HG03025 (cell line): ENCODE results near the gene MGAT5.
A peak's percentile ranks its signal among the peaks of the same experiment; 100 is the strongest.
"Not testable (repeated sequence)": the region's sequence is repeated elsewhere in the genome, so short reads cannot be mapped to it uniquely, and the experiment has no call there.

Source experiments
- ATAC-seq: cut with Tn5 transposase; IDR thresholded peaks from one replicate; pipeline ENCODE4 v1.9.1; 2021; ENCODE audit warnings: mild to moderate bottlenecking, moderate library complexity; ENCODE audit not compliant: unreplicated experiment, low FRiP score

MGAT5 gene

GRCh38 chr2:134275058-134275862, 21.4 kb downstream of the MGAT5 start:
- peak; percentile 76 for ATAC-seq

GRCh38 chr2:134276381-134277172, 22.7 kb downstream of the MGAT5 start:
- ATAC-seq, result no peak

GRCh38 chr2:134277223-134277622, 23.4 kb downstream of the MGAT5 start:
- ATAC-seq, result no peak

DNA sequence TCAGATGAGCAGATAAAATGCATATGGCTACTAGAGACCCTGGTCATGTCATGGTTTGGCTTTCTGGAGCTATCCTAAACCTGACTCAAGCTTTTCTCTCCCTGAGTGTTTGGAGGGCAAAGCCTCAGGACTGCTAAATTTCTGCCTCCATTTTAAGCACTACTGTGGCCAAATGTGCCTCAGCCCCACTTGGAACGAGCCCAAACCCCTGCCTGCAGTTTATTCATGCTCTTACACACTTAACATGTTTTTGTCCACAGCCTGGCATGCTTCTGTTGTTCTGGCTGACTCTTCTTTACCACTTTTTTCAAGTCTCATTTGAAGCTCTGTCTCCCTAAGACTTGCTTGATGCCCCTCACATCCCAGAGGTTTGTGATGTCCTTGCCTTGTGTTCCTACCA, 24.7 kb downstream of the MGAT5 start:
- no peak for ATAC-seq

- no peak for ATAC-seq
Measured at GRCh38 chr2:134279417-134279816, 25.5 kb downstream of the MGAT5 start.

GRCh38 chr2:134280231-134280630, 26.4 kb downstream of the MGAT5 start:
- no peak for ATAC-seq

GRCh38 chr2:134280726-134281125, 26.9 kb downstream of the MGAT5 start:
- ATAC-seq, result no peak

DNA sequence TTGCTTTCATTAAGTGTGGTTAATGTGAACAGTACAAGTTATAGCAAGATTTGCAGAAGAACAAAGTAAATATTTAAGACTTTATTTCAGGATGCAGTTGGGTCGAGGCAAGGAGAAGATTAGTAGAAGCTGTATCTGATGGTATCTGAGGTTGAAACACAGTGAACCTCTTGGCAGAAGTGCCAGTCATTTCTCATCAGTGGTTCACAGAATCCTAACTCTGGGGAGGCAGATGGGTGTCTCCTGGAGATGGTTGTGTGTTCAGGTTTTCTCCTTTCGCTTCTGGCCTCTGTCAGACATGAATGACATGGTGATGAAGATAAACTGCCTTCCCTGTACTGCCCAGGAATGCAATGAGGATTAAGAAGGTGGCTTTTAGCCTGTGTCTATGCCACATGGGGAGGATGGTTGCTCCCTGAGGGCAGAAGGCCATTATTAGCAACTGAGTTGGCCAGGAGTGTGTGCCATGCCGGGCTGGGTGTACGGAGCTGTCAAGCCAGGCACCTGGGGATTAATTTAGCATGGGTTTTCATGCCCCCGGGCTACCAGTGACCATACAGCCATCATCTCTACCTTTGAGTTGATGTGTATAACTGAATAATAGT, 28.0 kb downstream of the MGAT5 start:
- no peak for ATAC-seq

GRCh38 chr2:134282629-134283400, 28.9 kb downstream of the MGAT5 start:
- ATAC-seq, result peak; percentile 94

DNA sequence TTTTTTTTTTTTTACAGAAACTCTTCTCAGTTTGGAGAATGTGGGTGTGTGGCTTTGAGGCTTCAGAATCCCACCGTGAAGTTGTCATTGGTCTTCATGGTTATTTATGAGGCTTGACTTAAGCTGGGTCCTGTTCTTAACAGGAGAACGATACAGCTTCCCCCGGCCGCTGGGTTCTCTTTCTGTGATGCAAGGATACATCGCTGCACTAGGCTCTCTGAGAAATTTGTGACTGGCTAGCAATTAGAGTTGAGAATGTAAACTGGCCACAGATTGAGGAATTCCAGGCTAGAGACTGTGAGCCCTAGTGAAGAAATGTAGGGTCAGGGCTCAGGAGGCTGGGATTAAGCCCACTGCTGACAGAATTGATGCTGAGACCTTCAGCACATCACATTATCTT, 29.8 kb downstream of the MGAT5 start:
- ATAC-seq, result no peak

- no peak for ATAC-seq
Measured at GRCh38 chr2:134284119-134284670, 30.3 kb downstream of the MGAT5 start.

DNA sequence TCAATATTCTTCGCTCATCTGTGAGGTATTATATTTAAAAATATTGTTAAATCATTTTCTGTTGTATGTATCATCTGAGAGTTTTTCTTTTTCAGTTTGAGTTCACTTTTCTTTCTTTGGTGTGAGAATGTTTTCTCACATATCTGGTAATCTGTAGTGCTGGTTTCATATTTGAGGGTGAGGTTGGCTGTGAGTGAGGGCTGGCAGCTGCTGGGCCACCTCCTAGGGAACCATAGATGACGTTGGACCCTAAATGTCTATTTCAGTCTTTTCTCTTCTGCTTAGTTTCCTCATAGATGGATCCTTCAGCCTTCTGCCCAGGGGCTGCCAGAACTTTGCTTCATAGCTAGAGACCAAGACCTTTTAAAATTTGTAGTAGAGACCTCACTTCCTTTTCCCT, 33.5 kb downstream of the MGAT5 start:
- ATAC-seq, result no peak

GRCh38 chr2:134288814-134289213, 34.9 kb downstream of the MGAT5 start:
- ATAC-seq, result no peak

GRCh38 chr2:134289225-134289624, 35.4 kb downstream of the MGAT5 start:
- ATAC-seq, result no peak

DNA sequence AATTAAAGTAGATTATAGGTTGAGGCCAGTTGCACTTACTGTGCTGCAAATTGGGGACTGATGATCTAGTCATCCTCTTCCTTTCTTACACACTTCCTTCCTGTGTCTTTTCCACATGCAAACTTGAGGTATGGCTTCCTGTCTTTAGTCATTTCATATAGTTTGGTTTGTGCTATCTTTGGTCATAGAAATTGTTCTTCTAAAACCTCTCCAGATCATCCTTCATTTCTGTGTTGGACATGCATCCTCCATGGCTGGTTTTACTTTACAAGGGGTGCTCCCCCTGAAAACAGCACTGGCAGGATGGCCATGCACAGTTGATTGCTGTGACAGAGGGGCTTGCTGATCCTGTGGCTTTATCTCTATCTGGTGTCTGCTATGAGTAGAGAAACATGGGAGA, 36.5 kb downstream of the MGAT5 start:
- ATAC-seq, result no peak

- ATAC-seq, result no peak
Measured at GRCh38 chr2:134292514-134292913, 38.6 kb downstream of the MGAT5 start.

DNA sequence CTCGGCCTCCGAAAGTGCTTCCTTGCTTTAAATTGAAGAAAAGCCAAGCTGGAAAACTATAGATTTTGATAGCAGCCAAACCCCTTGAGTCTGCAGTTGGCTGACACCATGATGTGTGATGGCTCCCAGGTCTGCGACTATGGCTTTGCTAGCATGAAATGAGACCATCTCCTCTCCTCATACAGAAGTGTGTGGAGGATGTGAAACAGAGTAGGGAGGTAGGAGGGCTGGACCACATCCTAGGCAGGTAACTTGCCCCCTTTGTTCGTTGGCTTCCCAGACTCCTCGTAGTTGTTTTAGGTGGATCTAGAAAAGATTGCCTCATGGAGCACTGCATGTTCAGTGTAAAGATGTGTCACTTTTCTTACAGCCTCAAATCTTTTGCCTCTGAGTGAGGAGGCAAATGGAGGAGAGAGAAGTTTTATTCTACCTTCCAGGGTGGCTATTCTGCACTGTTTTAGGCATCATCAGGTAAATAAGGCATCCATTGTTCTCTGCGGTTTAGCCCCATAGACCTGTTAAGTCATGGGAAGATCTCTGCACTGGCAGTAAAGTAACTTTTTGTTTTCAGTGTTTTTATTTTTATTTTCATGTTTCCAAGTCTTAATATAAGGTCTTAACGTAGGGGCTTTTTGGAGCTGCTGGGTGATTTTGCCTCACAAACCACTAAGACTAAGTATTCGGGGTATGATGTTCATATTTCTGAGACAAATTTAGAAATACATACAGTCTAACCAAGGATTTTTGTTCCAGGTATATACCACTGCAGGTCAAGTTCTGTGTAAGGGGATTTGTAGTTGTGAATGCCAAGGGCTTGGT, 40.1 kb downstream of the MGAT5 start:
- no peak for ATAC-seq

- ATAC-seq, result not testable (repeated sequence)
Measured at GRCh38 chr2:134294598-134294997, 40.7 kb downstream of the MGAT5 start.

- ATAC-seq, result no peak
Measured at GRCh38 chr2:134295441-134295840, 41.6 kb downstream of the MGAT5 start.

- no peak for ATAC-seq
Measured at GRCh38 chr2:134296301-134296700, 42.4 kb downstream of the MGAT5 start.
